HG02885 (cell line): Measurements from ENCODE around the gene PDZK1IP1.
"Not testable (repeated sequence)": the region's sequence is repeated elsewhere in the genome, so short reads cannot be mapped to it uniquely, and the experiment has no call there.

ENCODE experiments used
- ATAC-seq: cut with Tn5 transposase; IDR thresholded peaks from one replicate; pipeline ENCODE4 v1.9.1; 2021; ENCODE audit warnings: mild to moderate bottlenecking; ENCODE audit not compliant: unreplicated experiment, poor library complexity

Gene PDZK1IP1

DNA sequence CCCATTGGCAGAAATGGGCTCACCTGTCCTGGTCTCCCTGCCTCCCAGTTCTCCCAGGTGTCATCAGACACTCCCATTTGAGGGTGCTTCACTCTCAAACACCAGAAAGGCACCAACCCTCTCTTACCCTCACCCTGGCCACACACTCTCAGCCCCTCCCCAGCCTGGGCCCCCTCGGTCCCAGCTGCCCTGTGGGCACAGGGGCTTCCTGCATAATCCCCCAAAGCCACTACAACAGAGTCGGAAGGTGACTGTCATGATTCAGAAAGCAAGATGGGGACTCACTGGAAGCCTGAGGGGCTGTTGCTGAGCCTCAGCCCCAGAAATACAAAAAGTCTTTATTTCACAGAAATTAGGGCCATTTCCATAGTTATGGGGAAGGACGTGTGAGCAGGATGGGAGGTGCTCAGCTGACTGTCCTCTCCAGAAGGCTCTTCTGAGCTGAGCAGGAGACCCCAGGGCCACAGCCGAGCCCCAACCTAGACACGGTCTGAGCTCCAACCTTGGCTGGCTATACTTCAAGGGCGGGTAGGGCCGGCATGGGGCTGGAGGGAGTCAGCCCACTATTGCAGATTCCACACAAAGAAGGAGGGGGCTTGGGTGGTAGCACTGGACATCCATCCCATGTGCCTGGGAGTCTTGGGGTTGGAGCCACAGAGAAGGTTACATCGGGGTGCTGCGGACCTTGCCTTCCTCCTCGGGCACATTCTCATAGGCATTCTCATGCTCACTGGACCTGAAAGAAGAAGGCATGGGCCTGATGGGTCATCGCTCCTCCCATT lies 6.3 kb downstream of the PDZK1IP1 start:
- ATAC-seq, result no peak

GRCh38 chr1:47182676-47183235 lies 7.1 kb downstream of the PDZK1IP1 start:
- ATAC-seq, result no peak

- no peak for ATAC-seq
Measured at GRCh38 chr1:47181955-47182675, 7.7 kb downstream of the PDZK1IP1 start.

DNA sequence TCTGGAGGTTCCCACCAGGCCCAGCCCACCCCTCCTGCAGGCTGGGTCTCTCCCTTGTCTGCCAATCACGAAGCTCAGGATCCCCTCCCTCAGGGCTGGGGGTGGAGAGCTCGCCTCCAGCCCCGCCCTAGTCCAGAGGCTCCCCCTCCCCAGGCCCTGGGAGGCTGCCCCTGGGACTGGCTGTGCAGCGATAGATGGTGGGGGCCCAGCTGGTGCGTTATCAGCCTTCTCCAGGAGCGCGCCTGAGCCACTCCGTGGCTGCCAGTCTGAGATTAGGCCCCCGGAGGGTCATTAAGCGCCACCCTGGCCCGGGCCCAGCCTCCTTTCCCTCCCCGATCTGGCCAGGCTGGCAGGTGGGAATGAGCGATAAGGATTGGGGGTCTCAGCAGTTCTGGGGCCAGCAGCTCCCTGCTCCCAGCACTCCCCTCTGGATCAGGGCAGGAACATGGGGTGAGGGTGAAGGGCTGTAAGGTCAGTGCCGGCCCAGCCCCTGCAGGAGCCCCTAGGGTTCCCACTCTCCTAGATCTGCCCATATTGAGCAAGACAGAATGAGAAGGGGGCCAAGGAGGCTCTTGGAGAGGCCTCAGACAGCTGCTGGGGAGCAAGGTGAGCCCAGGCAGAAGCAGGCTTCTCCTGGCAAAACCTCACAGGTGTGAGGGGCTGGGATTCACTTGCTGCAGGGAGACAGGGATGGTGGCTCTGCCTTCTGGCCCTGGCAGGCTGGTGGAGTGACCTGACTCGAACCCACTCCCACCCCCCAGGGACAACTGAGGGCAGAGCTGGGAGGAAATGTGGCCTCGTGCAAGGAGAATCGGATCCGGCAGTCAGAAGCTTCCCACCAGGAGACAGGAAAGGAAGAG lies 8.5 kb downstream of the PDZK1IP1 start:
- ATAC-seq, result no peak

GRCh38 chr1:47180603-47181094 lies 9.2 kb downstream of the PDZK1IP1 start:
- ATAC-seq, result no peak

DNA sequence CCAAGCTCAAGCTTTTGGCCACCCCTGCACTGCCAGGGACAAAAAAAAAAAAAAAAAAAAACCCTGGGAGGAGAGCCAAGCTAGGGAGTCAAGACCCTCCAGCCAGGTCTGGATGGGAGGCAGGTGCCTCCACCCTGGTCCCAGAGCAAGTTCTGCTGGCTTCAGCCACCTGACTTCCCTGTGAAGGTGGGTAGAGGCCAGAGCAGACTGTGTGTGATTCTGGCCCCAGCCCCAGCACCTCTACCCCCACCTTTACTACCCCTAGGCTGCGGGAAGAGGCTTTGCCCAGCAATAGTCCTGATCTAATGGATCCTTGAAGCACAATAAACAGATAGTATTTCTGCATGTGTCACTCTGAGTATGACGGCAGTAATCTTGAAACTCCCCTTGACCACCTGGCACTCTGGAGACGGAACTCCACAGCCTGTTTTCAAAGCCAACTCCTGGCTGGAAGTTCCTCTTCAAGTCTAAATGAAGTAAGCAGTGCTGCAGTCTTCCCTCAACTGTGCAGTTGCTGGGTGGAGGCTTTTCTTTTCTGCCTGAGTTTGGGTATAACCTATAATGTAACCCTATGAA lies 9.8 kb downstream of the PDZK1IP1 start:
- ATAC-seq, result no peak

DNA sequence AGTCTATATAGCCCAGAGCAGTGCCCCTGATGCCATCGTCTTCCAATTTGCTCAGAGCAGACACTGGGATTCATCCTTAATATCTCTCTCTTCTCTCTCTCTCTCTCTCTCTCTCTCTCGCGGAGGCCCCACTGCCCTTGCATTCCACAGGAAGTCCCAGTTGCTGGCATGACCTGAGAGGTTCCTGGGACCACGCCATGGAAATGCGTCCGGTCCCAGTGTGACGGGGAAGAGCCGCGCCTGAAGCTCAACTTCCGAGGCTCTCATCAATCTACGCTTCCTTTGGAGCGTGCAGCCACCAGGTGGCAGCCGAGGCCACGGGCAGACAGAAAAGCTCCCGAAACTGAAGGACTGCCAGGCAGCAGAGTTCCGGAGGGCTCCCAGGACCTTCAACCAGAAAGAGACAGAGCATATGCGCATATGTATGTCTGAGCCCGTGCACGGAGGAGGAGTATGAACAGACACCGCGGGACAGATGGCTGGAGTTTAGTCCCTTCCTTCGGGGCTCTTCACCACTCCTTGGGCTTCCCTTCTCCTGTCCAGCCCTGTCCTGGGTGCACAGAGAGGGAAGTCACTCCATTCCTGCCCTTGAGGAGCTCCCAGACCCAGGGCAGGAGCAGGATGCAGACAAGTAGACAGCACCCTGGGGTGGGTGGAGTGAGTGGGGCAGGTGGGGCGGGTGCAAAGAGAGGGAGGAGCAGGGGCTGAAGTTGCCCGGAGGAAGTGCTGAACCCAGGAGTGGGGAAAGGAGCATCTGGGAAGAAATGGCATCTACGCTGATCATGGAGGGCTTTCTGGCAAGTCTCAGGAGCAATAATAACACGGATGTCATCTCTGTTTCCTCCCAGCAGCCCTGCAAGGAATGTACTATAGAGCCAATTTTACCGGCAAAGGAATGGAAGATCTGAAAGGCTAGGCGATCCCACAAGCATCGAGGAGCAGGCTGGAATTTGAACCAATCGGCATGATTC lies 10.5 kb downstream of the PDZK1IP1 start:
- ATAC-seq, result peak; percentile 94

DNA sequence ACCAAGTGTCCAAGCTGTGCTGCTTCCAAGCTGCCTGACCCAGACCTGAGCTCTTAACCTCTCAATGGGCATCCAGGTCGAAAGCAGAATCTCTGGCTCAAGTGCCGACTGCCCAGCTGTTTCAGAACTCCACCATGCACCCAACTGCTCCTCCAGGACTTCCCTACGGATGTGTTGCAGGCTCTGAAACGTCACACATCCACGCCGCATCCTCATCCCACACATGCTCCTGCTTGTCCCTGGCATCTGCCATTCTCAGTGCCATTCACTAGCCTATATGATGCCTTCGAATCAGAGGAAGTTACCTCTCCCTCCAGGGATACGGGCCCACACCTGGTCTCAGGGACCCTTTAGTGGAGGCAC lies 11.2 kb downstream of the PDZK1IP1 start:
- no peak for ATAC-seq

DNA sequence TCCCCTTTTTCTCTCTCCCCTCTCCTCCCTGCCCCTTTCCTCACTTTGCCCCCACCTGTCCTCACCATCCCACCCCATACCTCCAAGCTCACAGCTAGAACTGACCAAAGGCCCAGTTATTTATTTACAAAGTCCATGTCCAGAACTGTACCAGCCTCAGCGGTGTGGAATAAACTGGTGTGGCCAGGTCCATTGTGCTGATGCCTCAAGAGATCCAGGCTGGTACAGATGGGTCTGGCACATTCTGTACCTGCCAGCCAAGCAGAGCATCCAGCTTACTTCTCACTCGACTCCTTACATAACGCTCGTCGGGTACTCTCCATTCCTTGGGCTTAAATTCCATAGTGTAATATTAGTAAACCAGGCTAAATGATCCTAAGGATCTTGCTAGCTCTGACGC lies 11.8 kb downstream of the PDZK1IP1 start:
- ATAC-seq, result no peak

GRCh38 chr1:47175227-47175934 lies 14.5 kb downstream of the PDZK1IP1 start:
- peak; percentile 45 for ATAC-seq

DNA sequence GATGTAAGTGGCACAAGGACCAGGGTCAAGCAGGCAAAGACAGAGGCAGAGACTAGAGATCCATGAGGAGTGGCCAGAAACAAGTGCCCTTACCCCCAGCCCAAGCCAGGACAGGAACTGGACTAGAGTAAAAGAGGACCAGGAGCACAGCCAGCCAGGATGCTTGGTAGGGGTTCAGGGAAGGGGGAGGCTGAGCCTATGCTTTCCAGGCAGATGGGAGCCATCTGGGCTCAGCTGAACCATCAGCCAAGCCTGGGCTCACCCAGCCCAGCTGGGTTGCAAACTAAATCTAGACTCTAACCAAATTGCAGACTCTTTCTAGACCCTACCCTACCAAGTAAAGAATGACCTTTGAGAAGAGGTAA lies 15.2 kb downstream of the PDZK1IP1 start:
- no peak for ATAC-seq

GRCh38 chr1:47172782-47173181 lies 17.1 kb downstream of the PDZK1IP1 start:
- ATAC-seq, result no peak

GRCh38 chr1:47164552-47164951 lies 25.3 kb downstream of the PDZK1IP1 start:
- no peak for ATAC-seq

DNA sequence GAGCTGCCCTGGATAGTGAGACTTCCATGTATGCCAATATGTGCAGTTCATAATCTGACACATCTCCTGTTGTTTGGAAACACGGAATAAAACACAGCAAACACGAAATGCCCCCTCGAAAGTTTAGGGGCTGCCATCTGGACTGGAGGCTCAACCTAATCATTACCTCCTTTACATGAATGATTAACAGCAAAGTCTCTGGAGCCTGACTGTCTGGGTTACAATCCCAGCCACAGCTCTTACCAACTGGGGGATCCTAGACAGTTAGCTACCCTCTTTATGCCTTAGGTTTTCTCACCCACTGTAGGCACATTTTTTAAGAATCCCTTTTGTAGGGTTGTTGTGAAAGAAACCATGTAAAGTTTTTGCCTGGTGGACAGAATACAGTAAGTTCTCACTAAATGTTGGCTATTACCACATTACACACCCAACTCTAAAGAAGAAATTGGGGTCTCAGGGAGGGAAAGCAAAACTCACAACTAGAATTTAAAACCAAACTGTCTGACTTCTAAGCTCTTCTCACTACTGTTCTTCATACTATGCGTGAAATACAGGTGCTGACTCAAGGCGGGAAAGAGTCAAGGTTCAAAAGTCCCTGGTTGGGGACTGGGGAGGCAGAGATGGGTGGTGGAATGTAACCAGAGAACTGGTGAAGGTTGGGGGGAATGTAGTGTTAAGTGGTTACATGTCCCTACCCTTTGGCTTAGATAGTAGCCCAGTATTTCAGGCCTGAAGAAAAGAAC lies 28.4 kb downstream of the PDZK1IP1 start:
- ATAC-seq, result no peak

GRCh38 chr1:47160716-47161115 lies 29.1 kb downstream of the PDZK1IP1 start:
- ATAC-seq, result no peak

DNA sequence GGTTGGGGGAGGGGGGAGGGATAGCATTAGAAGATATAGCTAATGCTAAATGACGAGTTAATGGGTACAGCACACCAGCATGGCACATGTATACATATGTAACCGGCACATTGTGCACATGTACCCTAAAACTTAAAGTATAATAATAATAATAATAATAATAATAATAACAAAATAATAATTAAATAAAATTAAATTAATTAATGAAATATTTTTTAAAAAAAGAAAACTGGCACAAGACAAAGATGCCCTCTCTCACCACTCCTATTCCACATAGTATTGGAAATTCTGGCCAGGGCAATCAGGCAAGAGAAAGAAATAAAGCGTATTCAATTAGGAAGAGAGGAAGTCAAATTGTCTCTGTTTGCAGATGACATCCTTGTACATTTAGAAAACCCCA lies 31.9 kb downstream of the PDZK1IP1 start:
- not testable (repeated sequence) for ATAC-seq

DNA sequence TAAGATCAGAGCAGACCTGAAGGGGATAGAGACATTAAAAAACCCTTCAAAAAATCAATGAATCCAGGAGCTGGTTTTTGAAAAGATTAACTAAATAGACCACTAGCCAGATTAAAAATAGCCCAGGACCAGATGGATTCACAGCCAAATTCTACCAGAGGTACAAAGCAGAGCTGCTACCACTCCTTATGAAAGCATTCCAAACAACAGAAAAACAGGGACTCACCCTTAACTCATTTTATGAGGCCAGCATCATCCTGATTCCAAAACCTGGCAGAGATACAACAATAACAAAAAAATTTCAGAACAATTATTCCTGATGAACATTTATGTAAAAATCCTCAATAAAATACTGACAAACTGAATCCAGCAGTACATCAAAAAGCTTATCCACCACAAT lies 33.4 kb downstream of the PDZK1IP1 start:
- not testable (repeated sequence) for ATAC-seq

DNA sequence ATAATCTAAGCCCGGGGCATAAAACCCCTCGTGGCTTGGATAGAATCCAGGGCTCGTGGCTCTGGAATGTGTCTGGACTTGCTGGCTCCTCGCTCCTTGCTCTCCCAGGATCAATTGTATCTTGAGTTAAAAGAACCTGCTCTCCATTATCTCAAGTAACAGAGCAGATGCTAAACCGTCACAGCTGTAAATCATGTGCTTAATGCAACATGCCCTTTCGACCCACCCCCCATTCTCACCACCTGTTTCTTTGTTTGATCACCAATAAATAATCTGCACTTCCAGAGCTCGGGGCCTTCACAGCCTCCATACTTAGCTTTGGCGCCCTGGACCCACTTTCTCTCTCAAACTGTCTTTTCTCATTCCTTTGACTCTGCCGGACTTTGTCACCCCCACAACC lies 40.7 kb downstream of the PDZK1IP1 start:
- not testable (repeated sequence) for ATAC-seq
